ENCODE data around the gene TMEM179. TPM values are rescaled to one million over a fixed set of nuclear protein-coding genes. Genes with fewer than 3 reads are reported as not detected.

The TMEM179 gene
- total and polyA plus RNA-seq, 4 donors: 0.08 to 0.12 (median 0.10) TPM; not detected in 1

DNA sequence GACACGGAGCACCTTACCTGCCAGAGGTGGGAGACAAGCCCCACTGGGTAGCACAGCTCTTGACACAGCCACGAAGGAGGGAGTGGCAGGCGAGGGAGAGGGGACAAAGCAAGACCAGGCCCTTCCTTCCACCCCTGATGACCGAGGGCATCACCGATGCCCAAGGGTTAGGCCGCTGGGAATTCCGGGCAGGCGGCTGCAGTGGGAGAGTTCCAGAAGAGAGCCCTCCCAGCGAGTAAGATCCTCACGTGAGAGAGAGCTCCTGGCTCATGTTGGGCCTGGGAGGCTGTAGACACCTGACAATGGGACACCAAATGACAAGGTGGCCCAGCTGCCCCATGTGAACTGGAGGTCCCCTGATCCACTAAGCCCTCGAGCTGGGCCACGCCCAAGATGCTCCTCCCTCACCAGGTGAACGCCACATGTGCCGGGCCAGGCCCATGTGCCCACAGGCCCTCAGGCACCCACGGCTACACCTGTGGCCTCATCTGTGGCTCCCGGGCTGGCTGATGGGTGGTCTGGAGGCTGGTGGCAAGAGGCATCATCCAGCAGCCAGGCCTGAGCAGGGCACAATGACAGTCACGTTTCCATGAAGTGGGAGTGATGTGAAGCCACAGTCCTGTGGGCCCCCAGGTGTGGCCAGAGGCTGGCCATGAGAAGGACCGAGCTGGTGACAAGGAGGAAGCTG is 57.1 kb downstream of the TMEM179 start:
- Histone ChIP-seq H3K4me3 (no peak overlapping the region), H3K27ac (ENCODE audit: low read depth in 1 of 2, low read length in 1 of 2) (no peak overlapping the region), H3K27me3 (ENCODE audit: control insufficient read depth in 3 of 3, insufficient read depth in 3 of 3, low read length in 2 of 3) (peaks cover 0 to 17% (median 3%) of the 10 kb centered on the region in 3 donors), H3K36me3 (ENCODE audit: control insufficient read depth in 4 of 4, insufficient read depth in 4 of 4, low read length in 4 of 4) (no peaks in the 10 kb centered on the region), H3K4me1 (ENCODE audit: control insufficient read depth in 5 of 5, insufficient read depth in 5 of 5, low read length in 5 of 5) (peaks cover 0 to 13% (median 0%) of the 10 kb centered on the region in 5 donors), H3K9me3 (ENCODE audit: control insufficient read depth in 4 of 4, insufficient read depth in 3 of 4, low read length in 3 of 4) (peaks cover 0 to 3% (median 0%) of the 10 kb centered on the region in 4 donors), H3K9ac (ENCODE audit: insufficient read depth in 1 of 2, low read length in 2 of 2) (no peak overlapping the region)
- no peak for DNase-seq
- no peak for ATAC-seq (ENCODE audit: insufficient read depth, low FRiP score)
- TF ChIP-seq, protein P1, sequence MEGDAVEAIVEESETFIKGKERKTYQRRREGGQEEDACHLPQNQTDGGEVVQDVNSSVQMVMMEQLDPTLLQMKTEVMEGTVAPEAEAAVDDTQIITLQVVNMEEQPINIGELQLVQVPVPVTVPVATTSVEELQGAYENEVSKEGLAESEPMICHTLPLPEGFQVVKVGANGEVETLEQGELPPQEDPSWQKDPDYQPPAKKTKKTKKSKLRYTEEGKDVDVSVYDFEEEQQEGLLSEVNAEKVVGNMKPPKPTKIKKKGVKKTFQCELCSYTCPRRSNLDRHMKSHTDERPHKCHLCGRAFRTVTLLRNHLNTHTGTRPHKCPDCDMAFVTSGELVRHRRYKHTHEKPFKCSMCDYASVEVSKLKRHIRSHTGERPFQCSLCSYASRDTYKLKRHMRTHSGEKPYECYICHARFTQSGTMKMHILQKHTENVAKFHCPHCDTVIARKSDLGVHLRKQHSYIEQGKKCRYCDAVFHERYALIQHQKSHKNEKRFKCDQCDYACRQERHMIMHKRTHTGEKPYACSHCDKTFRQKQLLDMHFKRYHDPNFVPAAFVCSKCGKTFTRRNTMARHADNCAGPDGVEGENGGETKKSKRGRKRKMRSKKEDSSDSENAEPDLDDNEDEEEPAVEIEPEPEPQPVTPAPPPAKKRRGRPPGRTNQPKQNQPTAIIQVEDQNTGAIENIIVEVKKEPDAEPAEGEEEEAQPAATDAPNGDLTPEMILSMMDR (IDR thresholded peaks at IDR 0.05; ENCODE audit: control extremely low read depth, extremely low read depth): no peak
- WGBS, 2 donors: 90 to 91% methylated on average over 18 of the region's 18 CpGs

DNA sequence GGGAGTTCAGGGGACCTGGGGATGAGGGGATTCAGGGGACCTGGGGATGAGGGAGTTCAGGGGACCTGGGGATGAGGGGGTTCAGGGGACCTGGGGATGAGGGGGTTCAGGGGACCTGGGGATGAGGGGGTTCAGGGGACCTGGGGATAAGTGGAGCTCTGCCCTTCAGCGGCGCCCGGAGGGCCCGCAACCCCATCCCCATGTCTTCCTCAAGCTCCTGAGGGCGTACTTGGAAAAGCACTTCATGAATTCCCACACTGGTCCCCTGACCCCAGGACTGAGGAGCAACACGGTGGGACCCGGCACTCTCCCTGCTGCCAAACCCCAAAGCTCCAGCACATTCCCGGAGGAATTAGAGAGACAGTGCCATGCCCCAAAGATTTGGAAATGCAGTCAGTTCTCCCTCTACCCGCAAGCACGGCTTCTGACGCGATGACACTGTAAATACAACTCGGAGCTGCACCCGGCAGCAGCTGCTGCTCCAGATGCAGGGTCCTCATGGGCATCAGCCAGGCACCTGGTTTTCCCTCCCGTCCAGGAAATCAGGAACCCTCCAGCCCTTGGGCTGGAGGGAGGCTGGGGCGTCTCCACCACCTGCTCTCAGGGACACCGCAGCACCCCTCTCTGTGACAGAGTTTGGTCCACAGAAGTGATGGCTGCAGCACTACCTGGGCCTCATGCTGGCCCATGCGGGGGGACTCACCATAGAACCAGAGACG is 57.8 kb downstream of the TMEM179 start:
- H3K4me1 ChIP-seq (ENCODE audit: control insufficient read depth in 5 of 5, insufficient read depth in 5 of 5, low read length in 5 of 5): peaks cover 0 to 13% (median 0%) of the 10 kb centered on the region in 5 donors
- H3K9me3 ChIP-seq (ENCODE audit: control insufficient read depth in 4 of 4, insufficient read depth in 3 of 4, low read length in 3 of 4): peaks cover 0 to 3% (median 0%) of the 10 kb centered on the region in 4 donors
- ATAC-seq (ENCODE audit: insufficient read depth, low FRiP score) (no peak), DNase-seq (no peak)
- no peak overlapping the region for H3K27ac ChIP-seq (ENCODE audit: low read depth in 1 of 2, low read length in 1 of 2)
- H3K4me3 ChIP-seq: no peak overlapping the region
- H3K36me3 ChIP-seq (ENCODE audit: control insufficient read depth in 4 of 4, insufficient read depth in 4 of 4, low read length in 4 of 4): no peaks in the 10 kb centered on the region
- H3K27me3 ChIP-seq (ENCODE audit: control insufficient read depth in 3 of 3, insufficient read depth in 3 of 3, low read length in 2 of 3): peaks cover 0 to 17% (median 3%) of the 10 kb centered on the region in 3 donors
- no peak overlapping the region for H3K9ac ChIP-seq (ENCODE audit: insufficient read depth in 1 of 2, low read length in 2 of 2)
- WGBS, 2 donors: 81 to 82% methylated on average over 15 to 19 of the region's 19 CpGs
- TF ChIP-seq, protein P1 (IDR thresholded peaks at IDR 0.05; ENCODE audit: control extremely low read depth, extremely low read depth): no peak

DNA sequence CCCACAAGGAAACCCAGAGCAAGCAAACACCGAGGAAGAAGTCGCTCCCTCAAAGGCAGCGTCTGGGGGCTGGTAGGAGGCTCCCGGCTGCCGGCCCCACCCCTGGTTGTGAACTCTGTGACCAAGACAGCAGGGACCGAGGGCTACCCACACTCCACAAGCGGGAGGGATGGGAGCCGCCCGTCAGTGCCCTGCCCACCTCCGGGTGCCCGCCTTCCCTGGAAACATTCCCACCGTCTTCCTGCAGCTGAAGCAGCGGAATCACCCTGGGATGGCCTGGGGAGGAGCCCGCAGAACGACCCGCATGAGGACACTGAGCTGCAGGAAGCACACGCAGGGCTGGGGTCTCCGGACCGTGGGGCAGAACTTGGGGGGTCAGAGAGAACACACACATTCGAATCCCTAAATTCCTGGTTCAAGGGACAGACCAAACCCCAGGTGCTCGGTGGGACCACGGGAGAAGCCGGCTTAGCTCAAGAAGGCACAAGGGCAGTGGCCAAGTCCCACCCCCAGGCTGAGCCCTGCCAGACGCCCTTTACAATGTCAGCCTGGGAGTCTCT is 58.5 kb downstream of the TMEM179 start:
- Histone ChIP-seq H3K36me3 (ENCODE audit: control insufficient read depth in 4 of 4, insufficient read depth in 4 of 4, low read length in 4 of 4) (no peaks in the 10 kb centered on the region), H3K27me3 (ENCODE audit: control insufficient read depth in 3 of 3, insufficient read depth in 3 of 3, low read length in 2 of 3) (peaks cover 0 to 17% (median 3%) of the 10 kb centered on the region in 3 donors), H3K27ac (ENCODE audit: low read depth in 1 of 2, low read length in 1 of 2) (no peak overlapping the region), H3K4me3 (no peak overlapping the region), H3K4me1 (ENCODE audit: control insufficient read depth in 5 of 5, insufficient read depth in 5 of 5, low read length in 5 of 5) (peaks cover 0 to 13% (median 0%) of the 10 kb centered on the region in 5 donors), H3K9me3 (ENCODE audit: control insufficient read depth in 4 of 4, insufficient read depth in 3 of 4, low read length in 3 of 4) (peaks cover 0 to 3% (median 0%) of the 10 kb centered on the region in 4 donors), H3K9ac (ENCODE audit: insufficient read depth in 1 of 2, low read length in 2 of 2) (no peak overlapping the region)
- 30 to 40% methylated on average over 24 of the region's 24 CpGs for WGBS, 2 donors
- DNase-seq: peak; percentile 24 to 59 (median 49)
- TF ChIP-seq, protein P1 (IDR thresholded peaks at IDR 0.05; ENCODE audit: control extremely low read depth, extremely low read depth): no peak
- no peak for ATAC-seq (ENCODE audit: insufficient read depth, low FRiP score)
